H1 (cell line): ENCODE measurements around the gene PDE8A. TPM values are rescaled to one million over a fixed set of nuclear protein-coding genes. Genes with fewer than 3 reads are reported as not detected.

Experiments used
- CTCF ChIA-PET: fragments of 300-600 bp; sonication (Branson Sonifier 250); formaldehyde crosslinking; loops from one replicate; lab custom pipeline; 2021; ENCODE audit not compliant: partially characterized antibody; lab: Charles Lee
- POLR2A ChIA-PET: fragments of 300-600 bp; sonication (Branson Sonifier 250); formaldehyde crosslinking; loops from one replicate; lab custom pipeline; 2021; ENCODE audit warnings: inconsistent platforms; ENCODE audit not compliant: partially characterized antibody; lab: Charles Lee
- DNase-seq, 2 experiments: peaks; one replicate each; pipeline versions ENCODE4 v3.0.0 to v3.0.0-alpha.2; 2010 to 2022; ENCODE audit warnings: low spot score in 2 of 2, low read depth in 1 of 2, mixed read lengths in 1 of 2
- FAIRE-seq: peaks from 2 replicates; lab custom pipeline; 2011; peaks lifted over from hg19 to GRCh38; lab: Jason Lieb, UNC
- H2AFZ ChIP-seq: 2 replicates; pipeline ENCODE4 v1.8.1; 2012; ENCODE audit warnings: low read length, inconsistent platforms
- H2AK5ac ChIP-seq: 2 replicates; pipeline ENCODE4 v1.6.1; 2013; ENCODE audit warnings: low read depth, low read length
- H2BK120ac ChIP-seq: replicated peaks from 2 replicates; pipeline ENCODE3; 2013; ENCODE audit warnings: low read depth, low read length, inconsistent platforms
- H2BK12ac ChIP-seq: 2 replicates; pipeline ENCODE4 v1.6.1; 2013; ENCODE audit warnings: low read depth, low read length
- H2BK15ac ChIP-seq: 2 replicates; pipeline ENCODE4 v1.6.1; 2013; ENCODE audit warnings: low read length
- H2BK20ac ChIP-seq: 2 replicates; pipeline ENCODE4 v1.6.1; 2013; ENCODE audit warnings: low read length
- H2BK5ac ChIP-seq: 2 replicates; pipeline ENCODE4 v1.6.1; 2013; ENCODE audit warnings: low read depth, low read length
- H3K14ac ChIP-seq: 2 replicates; pipeline ENCODE4 v1.6.1; 2013; ENCODE audit warnings: inconsistent platforms; ENCODE audit not compliant: insufficient read length
- H3K18ac ChIP-seq: 2 replicates; pipeline ENCODE4 v1.6.1; 2013; ENCODE audit warnings: low read length; ENCODE audit errors: extremely low read depth
- H3K23ac ChIP-seq: 2 replicates; pipeline ENCODE4 v1.6.1; 2013; ENCODE audit warnings: inconsistent platforms; ENCODE audit not compliant: insufficient read length
- H3K23me2 ChIP-seq: 2 replicates; pipeline ENCODE4 v1.6.1; 2013; ENCODE audit warnings: low read depth, low read length
- H3K27ac ChIP-seq: 2 replicates; pipeline ENCODE4 v1.6.1; 2011; ENCODE audit warnings: low read depth, low read length, inconsistent platforms
- H3K27me3 ChIP-seq, 4 experiments: replicated peaks in 1 of 4; 1 replicate in 1 of 4; 2 replicates in 3 of 4; pipeline versions ENCODE4 v1.6.1 to v1.8.1; 2011 to 2013; ENCODE audit warnings: low read length in 3 of 4, mild to moderate bottlenecking in 3 of 4, inconsistent platforms in 2 of 4, mixed read lengths in 2 of 4, moderate library complexity in 1 of 4; ENCODE audit not compliant: control insufficient read depth in 3 of 4, insufficient read depth in 3 of 4; ENCODE audit errors: extremely low read depth in 1 of 4
- H3K36me3 ChIP-seq, 4 experiments: 2 replicates each; pipeline versions ENCODE4 v1.6.1 to v1.8.1; 2011 to 2013; ENCODE audit warnings: mild to moderate bottlenecking in 4 of 4, low read length in 3 of 4, moderate library complexity in 2 of 4, control low read depth in 1 of 4, inconsistent platforms in 1 of 4; ENCODE audit not compliant: insufficient read depth in 4 of 4, control insufficient read depth in 2 of 4
- H3K4ac ChIP-seq: replicated peaks from 2 replicates; pipeline ENCODE3; 2013; ENCODE audit warnings: low read length, low read depth, mixed read lengths, inconsistent platforms; ENCODE audit not compliant: insufficient read length
- H3K4me1 ChIP-seq, 4 experiments: replicated peaks in 1 of 4; 1 replicate in 1 of 4; 2 replicates in 3 of 4; pipeline versions ENCODE4 v1.6.1 to v1.8.1; 2011 to 2013; ENCODE audit warnings: low read length in 3 of 4, inconsistent platforms in 2 of 4, mixed read lengths in 1 of 4; ENCODE audit not compliant: insufficient read depth in 4 of 4, control insufficient read depth in 3 of 4
- H3K4me2 ChIP-seq, 2 experiments: 2 replicates each; pipeline versions ENCODE4 v1.6.1 to v1.8.1; 2011 to 2013; ENCODE audit warnings: low read depth in 2 of 2, low read length in 2 of 2, control low read depth in 1 of 2, inconsistent platforms in 1 of 2, mild to moderate bottlenecking in 1 of 2; ENCODE audit not compliant: insufficient read depth in 1 of 2
- H3K4me3 ChIP-seq, 4 experiments: fragments of 200-600, 300-600 bp in 1 of 4; sonication (generic), shearing (Covaris generic), sonication (Bioruptor Twin) in 1 of 4; 2 replicates each; pipeline versions ENCODE4 v1.5.1 to v1.8.1; 2011 to 2016; ENCODE audit warnings: low read length in 4 of 4, low read depth in 3 of 4, control low read depth in 2 of 4, inconsistent platforms in 2 of 4, mild to moderate bottlenecking in 2 of 4, mixed read lengths in 1 of 4, moderate library complexity in 1 of 4; ENCODE audit not compliant: insufficient read depth in 2 of 4; ENCODE audit errors: extremely low read depth in 1 of 4
- H3K56ac ChIP-seq: replicated peaks from 2 replicates; pipeline ENCODE3; 2013; ENCODE audit warnings: low read depth, mild to moderate bottlenecking, mixed read lengths, low read length, inconsistent platforms; ENCODE audit not compliant: insufficient read length
- H3K79me1 ChIP-seq: 2 replicates; pipeline ENCODE4 v1.6.1; 2013; ENCODE audit warnings: low read depth, low read length, control low read depth
- H3K79me2 ChIP-seq, 2 experiments: 2 replicates each; pipeline versions ENCODE4 v1.6.1 to v1.8.1; 2012 to 2013; ENCODE audit warnings: low read length in 2 of 2, mild to moderate bottlenecking in 2 of 2, inconsistent platforms in 1 of 2; ENCODE audit not compliant: insufficient read depth in 2 of 2, control insufficient read depth in 1 of 2
- H3K9ac ChIP-seq, 4 experiments: replicated peaks in 1 of 4; 1 replicate in 1 of 4; 2 replicates in 3 of 4; pipeline versions ENCODE4 v1.6.1 to v1.8.1; 2011 to 2013; ENCODE audit warnings: low read depth in 3 of 4, low read length in 3 of 4, control low read depth in 2 of 4, mild to moderate bottlenecking in 2 of 4, moderate library complexity in 2 of 4, inconsistent platforms in 1 of 4; ENCODE audit errors: extremely low read depth in 1 of 4
- H3K9me3 ChIP-seq, 2 experiments: 2 replicates each; pipeline versions ENCODE4 v1.6.1 to v1.8.1; 2012 to 2013; ENCODE audit warnings: mild to moderate bottlenecking in 2 of 2, moderate library complexity in 2 of 2, control low read depth in 1 of 2, inconsistent platforms in 1 of 2, low read depth in 1 of 2, low read length in 1 of 2, mixed read lengths in 1 of 2; ENCODE audit not compliant: insufficient read depth in 2 of 2
- H4K20me1 ChIP-seq, 2 experiments: replicated peaks in 1 of 2; 2 replicates each; pipeline versions ENCODE3 to v1.8.1; 2011 to 2013; ENCODE audit warnings: inconsistent platforms in 2 of 2, low read length in 2 of 2, mild to moderate bottlenecking in 1 of 2; ENCODE audit not compliant: insufficient read depth in 2 of 2, control insufficient read depth in 1 of 2
- H4K5ac ChIP-seq: 2 replicates; pipeline ENCODE4 v1.6.1; 2013; ENCODE audit warnings: low read length, low read depth, mixed read lengths, inconsistent platforms; ENCODE audit not compliant: insufficient read length
- H4K8ac ChIP-seq: 2 replicates; pipeline ENCODE4 v1.8.0; 2013; ENCODE audit warnings: mild to moderate bottlenecking, moderate library complexity, low read length, inconsistent platforms; ENCODE audit not compliant: insufficient read depth; ENCODE audit errors: extremely low read depth
- H4K91ac ChIP-seq: replicated peaks from 2 replicates; pipeline ENCODE3; 2013; ENCODE audit warnings: low read length, mixed read lengths, inconsistent platforms; ENCODE audit not compliant: insufficient read length
- WGBS, 2 experiments: shearing (Covaris generic) in 1 of 2; methylation state at CpG; one replicate each; pipeline versions ENCODE4 v1.1.6 to v1.1.7; 2013 to 2015; ENCODE audit warnings: low lambda C conversion rate in 2 of 2, mixed read lengths in 2 of 2, inconsistent platforms in 1 of 2, low coverage in 1 of 2, missing lambda C conversion rate in 1 of 2; ENCODE audit not compliant: insufficient replicate concordance in 2 of 2, insufficient coverage in 1 of 2, insufficient read length in 1 of 2; ENCODE audit errors: extremely low coverage in 1 of 2, missing lambda C conversion rate in 1 of 2; 5-methylcytosine and 5-hydroxymethylcytosine counted together
- polyA plus RNA-seq, 7 experiments: library from polyadenylated mRNA; depleted of rRNA in 3 of 7; stranded (reverse) in 5 of 7; unstranded in 2 of 7; fragments of >200 nt in 5 of 7; fragments of 200-250 nt in 2 of 7; gene quantifications; 1 replicate in 5 of 7; 2 replicates in 1 of 7; 4 replicates in 1 of 7; pipeline versions ENCODE4 v1.2.1 to v1.2.3, GENCODE V29; 2011 to 2013; ENCODE audit warnings: missing spikeins in 2 of 7, mixed read lengths in 2 of 7
- total RNA-seq: library from RNA; stranded (reverse); fragmentation: NEBNext Ultra II Directional; extraction: Animal tissue kit (Norgen Biotek cat#: 25700); gene quantifications from 2 replicates; pipeline ENCODE4 v1.2.1, GENCODE V29; 2021

The PDE8A gene
- total and polyA plus RNA-seq, 2 of the 8 experiments (the other 6 are each of a cell fraction or from before 2014, with no cell fraction given): 6.9 to 7.8 TPM

DNA sequence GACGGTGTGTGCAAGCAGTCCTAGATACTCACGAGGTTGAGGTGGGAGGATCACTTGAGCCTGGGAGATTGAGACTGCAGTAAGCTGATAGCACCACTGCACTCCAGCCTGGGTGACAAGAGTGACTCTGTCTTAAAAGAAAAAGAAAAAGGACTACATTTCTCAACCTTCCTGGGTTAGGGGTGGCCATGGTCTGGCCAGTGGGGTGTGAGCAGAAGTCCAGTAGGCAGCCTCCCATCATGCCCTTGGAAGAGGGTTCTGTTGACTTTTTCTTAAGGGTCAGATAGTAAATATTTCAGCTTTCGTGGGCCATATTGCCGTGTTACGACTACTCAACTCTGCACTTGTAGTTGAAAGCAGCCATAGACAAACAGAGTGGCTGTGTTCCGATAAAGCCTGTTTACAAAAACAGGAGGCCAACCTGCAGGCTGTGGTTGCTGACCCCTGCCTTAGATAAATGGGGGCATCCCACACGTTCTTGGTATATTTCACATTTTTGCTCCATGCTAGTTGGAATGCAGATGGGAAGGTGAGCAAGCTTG is 31.0 kb upstream of the PDE8A start:
- H2BK15ac ChIP-seq: no peak overlapping the region
- no peaks in the 10 kb centered on the region for H3K36me3 ChIP-seq
- H3K4me3 ChIP-seq: no peak overlapping the region
- WGBS, 2 experiments: 90% methylated on average over 7 of the region's 7 CpGs; no CpG with 5 or more reads in 1 of the 2 experiments
- H2BK20ac ChIP-seq: no peak overlapping the region
- no peak overlapping the region for H3K4ac ChIP-seq
- no peak overlapping the region for H3K9ac ChIP-seq
- peaks cover 0 to 7% (median under 1%) of the 10 kb centered on the region in 4 experiments; a peak in 3 of 7 replicates for H3K4me1 ChIP-seq
- H3K14ac ChIP-seq: no peak overlapping the region
- no peak overlapping the region for H3K56ac ChIP-seq
- DNase-seq (no peak), FAIRE-seq (no peak)
- H3K79me1 ChIP-seq: no peaks in the 10 kb centered on the region
- no peak overlapping the region for H2BK12ac ChIP-seq
- H3K4me2 ChIP-seq: no peak overlapping the region
- H3K23ac ChIP-seq: no peak overlapping the region
- H2AK5ac ChIP-seq: no peak overlapping the region
- H3K27me3 ChIP-seq: no peaks in the 10 kb centered on the region
- no peak overlapping the region for H4K8ac ChIP-seq
- no peaks in the 10 kb centered on the region for H3K9me3 ChIP-seq
- no peak overlapping the region for H4K91ac ChIP-seq
- no peaks in the 10 kb centered on the region for H3K79me2 ChIP-seq
- H2BK120ac ChIP-seq: no peak overlapping the region
- H2AFZ ChIP-seq: no peak overlapping the region
- no peaks in the 10 kb centered on the region for H4K20me1 ChIP-seq
- ChIA-PET POLR2A (interaction anchor here (0.7 kb wide), 1 partner anchor 78 kb away, joined by 3 read pairs; no protein-coding TSS in a partner anchor), CTCF (interaction anchor here (0.8 to 2.2 kb wide), 6 partner anchors 16 to 124 kb away, joined by 3 to 10 read pairs (median 4); no protein-coding TSS in a partner anchor)
- H3K27ac ChIP-seq: no peak overlapping the region
- H4K5ac ChIP-seq: no peak overlapping the region
- H3K23me2 ChIP-seq: no peaks in the 10 kb centered on the region
- no peak overlapping the region for H2BK5ac ChIP-seq
- no peak overlapping the region for H3K18ac ChIP-seq
